ENCODE measurements around the gene TAP2. TPM values are rescaled to one million over a fixed set of nuclear protein-coding genes. Genes with fewer than 3 reads are reported as not detected.

TAP2 gene
- total RNA-seq, 6 experiments from 2014 or later, result 25.3 to 47.5 (median 39.2) TPM

- peaks cover 6% of the 10 kb centered on the region for H3K27me3 Mint-ChIP-seq (ENCODE audit: insufficient read depth)
- DNase-seq, result no peak
- H3K4me1 Mint-ChIP-seq (ENCODE audit: low read depth), result peaks cover 30% of the 10 kb centered on the region
- H3K36me3 Mint-ChIP-seq (ENCODE audit: low read depth), result peaks cover 33% of the 10 kb centered on the region
- no peaks in the 10 kb centered on the region for H3K9me3 Mint-ChIP-seq
- H3K27ac Mint-ChIP-seq, result no peak overlapping the region
- H3K4me3 Mint-ChIP-seq, result no peak overlapping the region
- no peak for TF ChIP-seq CTCF (IDR thresholded peaks at IDR 0.05)
Measured at GRCh38 chr6:32847795-32848194, 9.3 kb upstream of the TAP2 start.

- H3K4me3 Mint-ChIP-seq, result no peak overlapping the region
- no peak for TF ChIP-seq CTCF (IDR thresholded peaks at IDR 0.05)
- DNase-seq, result no peak
- no peaks in the 10 kb centered on the region for H3K9me3 Mint-ChIP-seq
- H3K36me3 Mint-ChIP-seq (ENCODE audit: low read depth), result peaks cover 36% of the 10 kb centered on the region
- peaks cover 30% of the 10 kb centered on the region for H3K4me1 Mint-ChIP-seq (ENCODE audit: low read depth)
- peaks cover 6% of the 10 kb centered on the region for H3K27me3 Mint-ChIP-seq (ENCODE audit: insufficient read depth)
- no peak overlapping the region for H3K27ac Mint-ChIP-seq
Measured at GRCh38 chr6:32847004-32847403, 8.5 kb upstream of the TAP2 start.

- Mint-ChIP-seq H3K4me1 (ENCODE audit: low read depth) (peaks cover 28% of the 10 kb centered on the region), H3K36me3 (ENCODE audit: low read depth) (peaks cover 38% of the 10 kb centered on the region), H3K9me3 (no peaks in the 10 kb centered on the region), H3K4me3 (no peak overlapping the region), H3K27ac (no peak overlapping the region), H3K27me3 (ENCODE audit: insufficient read depth) (peaks cover 6% of the 10 kb centered on the region)
- no peak for DNase-seq
- no peak for TF ChIP-seq CTCF (IDR thresholded peaks at IDR 0.05)
Measured at GRCh38 chr6:32845384-32845884, 6.9 kb upstream of the TAP2 start.

- no peak for DNase-seq
- H3K9me3 Mint-ChIP-seq, result no peaks in the 10 kb centered on the region
- peaks cover 38% of the 10 kb centered on the region for H3K36me3 Mint-ChIP-seq (ENCODE audit: low read depth)
- peaks cover 28% of the 10 kb centered on the region for H3K4me1 Mint-ChIP-seq (ENCODE audit: low read depth)
- H3K27ac Mint-ChIP-seq, result peak overlapping the region; percentile 98
- H3K27me3 Mint-ChIP-seq (ENCODE audit: insufficient read depth), result peaks cover 6% of the 10 kb centered on the region
- H3K4me3 Mint-ChIP-seq, result peak overlapping the region; percentile 99
- no peak; the same call in 1 of the 2 replicates for TF ChIP-seq CTCF (IDR thresholded peaks at IDR 0.05)
Measured at GRCh38 chr6:32844839-32845383, 6.4 kb upstream of the TAP2 start.

GRCh38 chr6:32843979-32844838 lies 5.7 kb upstream of the TAP2 start, which contains the start of gene PSMB8:
Gene PSMB8, minus strand, starts transcription at chr6:32844047. Its CDS starts 51 bp downstream, at chr6:32843996.
- Mint-ChIP-seq H3K27ac (peak within 1 kb of the TSS; percentile 98), H3K9me3 (no peaks in the 10 kb centered on the region), H3K4me1 (ENCODE audit: low read depth) (peaks cover 28% of the 10 kb centered on the region), H3K27me3 (ENCODE audit: insufficient read depth) (peaks cover 6% of the 10 kb centered on the region), H3K4me3 (peak within 1 kb of the TSS; percentile 99), H3K36me3 (ENCODE audit: low read depth) (peaks cover 38% of the 10 kb centered on the region)
- TF ChIP-seq CTCF (IDR thresholded peaks at IDR 0.05), result peak; percentile 59
- DNase-seq, result peak; percentile 90

Measured in HFFc6 (cell line).